Measurements from ENCODE around the gene MAB21L4.

MAB21L4 gene

GRCh38 chr2:240888890-240889573 is 6.9 kb downstream of the MAB21L4 start:
- Histone ChIP-seq H3K9me3 (ENCODE audit: control insufficient read depth, insufficient read depth, low read length) (no peaks in the 10 kb centered on the region), H3K9me2 (replicated peaks; ENCODE audit: control insufficient read depth, low read length) (no peaks in the 10 kb centered on the region), H3K27me3 (ENCODE audit: control insufficient read depth, low read length) (no peaks in the 10 kb centered on the region), H3K4me3 (ENCODE audit: low read length) (no peak overlapping the region), H3K4me1 (ENCODE audit: control insufficient read depth, low read length) (peaks cover 5% of the 10 kb centered on the region; the same call in 1 of the 2 replicates), H4K20me1 (ENCODE audit: control insufficient read depth, insufficient read depth, low read depth, low read length) (no peaks in the 10 kb centered on the region), H3K36me3 (ENCODE audit: control insufficient read depth, low read length) (no peaks in the 10 kb centered on the region), H3K27ac (ENCODE audit: low read depth, low read length) (no peak overlapping the region), H3K4me2 (ENCODE audit: low read length) (no peak overlapping the region), H3F3A (ENCODE audit: control insufficient read depth, insufficient read depth) (no peaks in the 10 kb centered on the region), H3K79me2 (ENCODE audit: control insufficient read depth, low read length) (no peaks in the 10 kb centered on the region)
- TF ChIP-seq CTCF (IDR thresholded peaks at IDR 0.05; ENCODE audit: low read depth, low read length, poor library complexity, severe bottlenecking) (no peak), EZH2phosphoT487 (IDR thresholded peaks at IDR 0.05; ENCODE audit: borderline replicate concordance, low read length) (no peak)

GRCh38 chr2:240888130-240888889 is 7.6 kb downstream of the MAB21L4 start:
- no peaks in the 10 kb centered on the region for H3K36me3 ChIP-seq (ENCODE audit: control insufficient read depth, low read length)
- H3K4me3 ChIP-seq (ENCODE audit: low read length), result no peak overlapping the region
- no peak overlapping the region for H3K4me2 ChIP-seq (ENCODE audit: low read length)
- H4K20me1 ChIP-seq (ENCODE audit: control insufficient read depth, insufficient read depth, low read depth, low read length), result no peaks in the 10 kb centered on the region
- H3K9me3 ChIP-seq (ENCODE audit: control insufficient read depth, insufficient read depth, low read length), result no peaks in the 10 kb centered on the region
- no peaks in the 10 kb centered on the region for H3F3A ChIP-seq (ENCODE audit: control insufficient read depth, insufficient read depth)
- H3K27me3 ChIP-seq (ENCODE audit: control insufficient read depth, low read length), result no peaks in the 10 kb centered on the region
- peaks cover 5% of the 10 kb centered on the region; the same call in 1 of the 2 replicates for H3K4me1 ChIP-seq (ENCODE audit: control insufficient read depth, low read length)
- H3K9me2 ChIP-seq (replicated peaks; ENCODE audit: control insufficient read depth, low read length), result no peaks in the 10 kb centered on the region
- no peaks in the 10 kb centered on the region for H3K79me2 ChIP-seq (ENCODE audit: control insufficient read depth, low read length)
- TF ChIP-seq CTCF (IDR thresholded peaks at IDR 0.05; ENCODE audit: low read depth, low read length, poor library complexity, severe bottlenecking) (no peak), EZH2phosphoT487 (IDR thresholded peaks at IDR 0.05; ENCODE audit: borderline replicate concordance, low read length) (no peak)
- H3K27ac ChIP-seq (ENCODE audit: low read depth, low read length), result no peak overlapping the region

- Histone ChIP-seq H3K9me3 (ENCODE audit: control insufficient read depth, insufficient read depth, low read length) (no peaks in the 10 kb centered on the region), H3K27me3 (ENCODE audit: control insufficient read depth, low read length) (no peaks in the 10 kb centered on the region), H3F3A (ENCODE audit: control insufficient read depth, insufficient read depth) (no peaks in the 10 kb centered on the region), H3K4me2 (ENCODE audit: low read length) (no peak overlapping the region), H3K27ac (ENCODE audit: low read depth, low read length) (no peak overlapping the region), H3K9me2 (replicated peaks; ENCODE audit: control insufficient read depth, low read length) (no peaks in the 10 kb centered on the region), H3K79me2 (ENCODE audit: control insufficient read depth, low read length) (no peaks in the 10 kb centered on the region), H4K20me1 (ENCODE audit: control insufficient read depth, insufficient read depth, low read depth, low read length) (no peaks in the 10 kb centered on the region), H3K4me3 (ENCODE audit: low read length) (no peak overlapping the region), H3K36me3 (ENCODE audit: control insufficient read depth, low read length) (no peaks in the 10 kb centered on the region), H3K4me1 (ENCODE audit: control insufficient read depth, low read length) (peaks cover 5% of the 10 kb centered on the region; the same call in 1 of the 2 replicates)
- TF ChIP-seq EZH2phosphoT487 (IDR thresholded peaks at IDR 0.05; ENCODE audit: borderline replicate concordance, low read length), result no peak
Measured at GRCh38 chr2:240887631-240888030, 8.3 kb downstream of the MAB21L4 start.

Measured in DOHH2 (cell line).